ENCODE results near the gene TMIGD2. TPM values are rescaled to one million over a fixed set of nuclear protein-coding genes. Genes with fewer than 3 reads are reported as not detected.

TMIGD2 gene
- total RNA-seq, 1 experiment from 2014 or later, result not detected

DNA sequence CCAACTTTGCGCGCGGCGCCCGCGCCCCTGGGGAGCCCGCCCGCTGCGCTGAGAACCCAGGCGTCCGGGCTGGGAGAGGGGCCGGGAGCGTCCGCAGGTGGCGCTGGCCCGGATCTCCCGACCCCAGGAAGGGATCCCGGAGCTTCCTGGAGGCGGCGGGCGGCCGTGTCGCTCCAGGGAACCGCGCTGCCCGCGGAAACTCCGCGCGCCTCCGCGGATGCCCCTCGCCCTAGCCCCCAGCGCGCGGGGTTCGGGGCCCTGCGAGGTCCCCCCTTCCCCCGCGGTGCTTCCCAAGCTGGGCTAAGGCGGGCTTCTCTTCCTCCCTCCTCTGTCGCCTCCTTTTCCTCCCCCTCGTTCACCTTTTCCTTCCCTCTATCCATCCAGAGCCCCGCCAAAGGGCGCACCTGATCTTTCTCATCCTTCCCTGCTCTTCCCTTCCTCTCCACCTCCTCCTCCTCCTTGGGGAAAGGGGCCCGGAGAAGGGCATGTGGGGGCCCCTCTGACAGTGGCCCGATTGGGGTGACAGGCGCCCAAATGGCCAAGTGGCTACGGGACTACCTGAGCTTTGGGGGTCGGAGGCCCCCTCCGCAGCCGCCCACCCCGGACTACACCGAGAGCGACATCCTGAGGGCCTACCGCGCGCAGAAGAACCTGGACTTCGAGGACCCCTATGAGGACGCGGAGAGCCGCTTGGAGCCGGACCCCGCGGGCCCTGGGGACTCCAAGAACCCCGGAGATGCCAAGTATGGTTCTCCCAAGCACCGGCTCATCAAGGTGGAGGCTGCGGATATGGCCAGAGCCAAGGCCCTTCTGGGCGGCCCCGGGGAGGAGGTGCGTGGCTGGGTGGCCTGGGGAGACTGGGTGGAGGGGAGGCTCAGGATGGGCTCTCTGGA is 22.4 kb downstream of the TMIGD2 start:
- H3K36me3 ChIP-seq (ENCODE audit: low read depth, low read length), result no peaks in the 10 kb centered on the region
- H3K27ac ChIP-seq (ENCODE audit: low read length), result no peak overlapping the region
- no peaks in the 10 kb centered on the region for H3K4me1 ChIP-seq (ENCODE audit: insufficient read depth, low read length)
- H3K9me2 ChIP-seq (replicated peaks; ENCODE audit: low read length), result no peaks in the 10 kb centered on the region
- no peaks in the 10 kb centered on the region for H3F3A ChIP-seq (ENCODE audit: low read length, unreplicated experiment)
- H3K4me3 ChIP-seq (ENCODE audit: low read length), result no peak overlapping the region
- peaks cover 9% of the 10 kb centered on the region for H3K27me3 ChIP-seq (ENCODE audit: low read length)
- H3K9me3 ChIP-seq (ENCODE audit: low read length), result no peaks in the 10 kb centered on the region
- H4K20me1 ChIP-seq (ENCODE audit: low read length), result no peaks in the 10 kb centered on the region
- POLR2A ChIA-PET (ENCODE audit: unreplicated experiment), result no interaction called here
- intact Hi-C loops (cut with micrococcal nuclease), result no loop called here
- H3K9ac ChIP-seq (ENCODE audit: low read length), result no peak overlapping the region
- ATAC-seq (no peak), DNase-seq (no peak)
- no peak overlapping the region for H2AFZ ChIP-seq (ENCODE audit: low read length)
- BruUV-seq (replicated peaks), result no TSS peak
- CTCF ChIA-PET, result no interaction called here
- TF ChIP-seq EZH2phosphoT487 (IDR thresholded peaks at IDR 0.05; ENCODE audit: borderline replicate concordance, low read length) (no peak), EZH2 (IDR thresholded peaks at IDR 0.05; ENCODE audit: low read length, unreplicated experiment) (no peak)
- TF ChIP-seq, protein P1, sequence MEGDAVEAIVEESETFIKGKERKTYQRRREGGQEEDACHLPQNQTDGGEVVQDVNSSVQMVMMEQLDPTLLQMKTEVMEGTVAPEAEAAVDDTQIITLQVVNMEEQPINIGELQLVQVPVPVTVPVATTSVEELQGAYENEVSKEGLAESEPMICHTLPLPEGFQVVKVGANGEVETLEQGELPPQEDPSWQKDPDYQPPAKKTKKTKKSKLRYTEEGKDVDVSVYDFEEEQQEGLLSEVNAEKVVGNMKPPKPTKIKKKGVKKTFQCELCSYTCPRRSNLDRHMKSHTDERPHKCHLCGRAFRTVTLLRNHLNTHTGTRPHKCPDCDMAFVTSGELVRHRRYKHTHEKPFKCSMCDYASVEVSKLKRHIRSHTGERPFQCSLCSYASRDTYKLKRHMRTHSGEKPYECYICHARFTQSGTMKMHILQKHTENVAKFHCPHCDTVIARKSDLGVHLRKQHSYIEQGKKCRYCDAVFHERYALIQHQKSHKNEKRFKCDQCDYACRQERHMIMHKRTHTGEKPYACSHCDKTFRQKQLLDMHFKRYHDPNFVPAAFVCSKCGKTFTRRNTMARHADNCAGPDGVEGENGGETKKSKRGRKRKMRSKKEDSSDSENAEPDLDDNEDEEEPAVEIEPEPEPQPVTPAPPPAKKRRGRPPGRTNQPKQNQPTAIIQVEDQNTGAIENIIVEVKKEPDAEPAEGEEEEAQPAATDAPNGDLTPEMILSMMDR (conservative IDR thresholded peaks at IDR 0.05; ENCODE audit: low read depth, low read length), result no peak
- no peak overlapping the region for H3K4me2 ChIP-seq (ENCODE audit: low read length)
- H3K79me2 ChIP-seq (ENCODE audit: low read length), result no peaks in the 10 kb centered on the region

DNA sequence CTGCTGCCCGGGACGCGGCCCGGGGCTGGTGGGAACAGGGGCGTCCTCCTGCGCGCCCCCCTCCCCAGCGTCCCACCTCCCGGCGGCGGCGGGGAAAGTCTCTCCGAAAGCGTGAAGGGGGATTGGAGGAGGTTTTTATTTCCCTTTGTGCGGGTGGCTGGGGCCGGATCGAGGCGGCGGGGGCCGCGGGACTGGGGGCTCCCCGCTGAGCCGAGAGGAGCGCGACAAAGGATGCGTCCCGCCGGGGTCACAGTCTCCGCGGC is 23.0 kb downstream of the TMIGD2 start:
- Histone ChIP-seq H3K4me1 (ENCODE audit: insufficient read depth, low read length) (no peaks in the 10 kb centered on the region), H3K36me3 (ENCODE audit: low read depth, low read length) (no peaks in the 10 kb centered on the region), H3K27ac (ENCODE audit: low read length) (no peak overlapping the region), H3F3A (ENCODE audit: low read length, unreplicated experiment) (no peaks in the 10 kb centered on the region), H4K20me1 (ENCODE audit: low read length) (no peaks in the 10 kb centered on the region), H3K9me2 (replicated peaks; ENCODE audit: low read length) (no peaks in the 10 kb centered on the region), H3K9ac (ENCODE audit: low read length) (no peak overlapping the region), H3K4me2 (ENCODE audit: low read length) (no peak overlapping the region), H3K27me3 (ENCODE audit: low read length) (peaks cover 9% of the 10 kb centered on the region), H3K9me3 (ENCODE audit: low read length) (no peaks in the 10 kb centered on the region), H3K79me2 (ENCODE audit: low read length) (no peaks in the 10 kb centered on the region), H3K4me3 (ENCODE audit: low read length) (no peak overlapping the region), H2AFZ (ENCODE audit: low read length) (no peak overlapping the region)
- DNase-seq, result no peak
- no peak for TF ChIP-seq EZH2phosphoT487 (IDR thresholded peaks at IDR 0.05; ENCODE audit: borderline replicate concordance, low read length)
- no peak for TF ChIP-seq EZH2 (IDR thresholded peaks at IDR 0.05; ENCODE audit: low read length, unreplicated experiment)
- TF ChIP-seq, protein P1 (conservative IDR thresholded peaks at IDR 0.05; ENCODE audit: low read depth, low read length), result no peak
- BruUV-seq (replicated peaks), result no TSS peak
- ATAC-seq, result no peak
- ChIA-PET CTCF (no interaction called here), POLR2A (ENCODE audit: unreplicated experiment) (no interaction called here)
- intact Hi-C loops (cut with micrococcal nuclease), result no loop called here

DNA sequence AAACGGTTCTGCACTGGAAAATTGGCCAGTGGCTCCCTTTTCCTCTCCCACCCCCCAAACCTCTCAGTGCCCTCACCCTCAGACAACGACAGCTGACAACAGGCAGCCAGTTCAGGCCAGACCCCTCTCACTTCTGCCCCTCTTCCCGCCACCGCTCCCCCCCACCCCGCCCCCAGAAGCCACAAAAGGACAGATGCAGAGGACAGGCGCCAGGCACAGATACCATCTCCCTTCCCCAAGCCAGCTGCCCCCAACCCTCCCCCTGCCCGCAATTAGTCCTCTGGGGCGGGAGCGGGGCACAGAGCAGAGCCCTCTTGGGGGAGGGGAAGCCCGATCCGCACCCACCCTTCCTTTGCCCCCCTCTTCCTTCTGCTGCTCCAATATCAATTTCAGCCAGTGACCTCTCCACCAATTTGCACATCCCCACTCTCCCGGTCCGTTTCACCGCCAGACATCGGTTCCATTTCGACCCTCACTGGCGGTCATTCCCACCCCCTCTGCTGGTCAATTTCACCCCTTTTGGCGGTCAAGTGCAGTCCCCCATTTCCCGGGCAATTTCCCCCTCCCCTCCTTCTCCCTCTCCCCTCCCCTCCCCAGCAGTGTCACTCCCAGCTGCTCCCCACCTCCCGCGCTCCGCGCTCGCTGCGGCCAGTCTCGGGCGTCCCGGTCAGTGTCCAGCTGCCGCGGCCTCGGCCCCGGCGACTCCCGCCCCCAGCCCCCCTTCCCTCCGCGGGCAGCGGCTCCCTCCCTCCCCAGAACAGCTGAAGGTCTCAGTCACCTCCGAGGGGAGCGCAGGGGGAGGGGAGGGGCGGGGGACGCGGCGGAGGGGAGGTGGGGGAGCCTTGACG is 23.5 kb downstream of the TMIGD2 start, which contains the start of gene SHD:
SHD (plus strand) TSS at position 848 of the 848 bp plus-strand sequence. CDS start 798 bp downstream, outside the sequence.
- Histone ChIP-seq H3K9me3 (ENCODE audit: low read length) (no peaks in the 10 kb centered on the region), H3K4me2 (ENCODE audit: low read length) (no peak within 1 kb of the TSS), H3K4me1 (ENCODE audit: insufficient read depth, low read length) (no peaks in the 10 kb centered on the region), H3K79me2 (ENCODE audit: low read length) (no peaks in the 10 kb centered on the region), H3K36me3 (ENCODE audit: low read depth, low read length) (no peaks in the 10 kb centered on the region), H2AFZ (ENCODE audit: low read length) (no peak within 1 kb of the TSS), H3F3A (ENCODE audit: low read length, unreplicated experiment) (no peaks in the 10 kb centered on the region), H4K20me1 (ENCODE audit: low read length) (no peaks in the 10 kb centered on the region), H3K27me3 (ENCODE audit: low read length) (peaks cover 9% of the 10 kb centered on the region), H3K9ac (ENCODE audit: low read length) (no peak within 1 kb of the TSS), H3K4me3 (ENCODE audit: low read length) (no peak within 1 kb of the TSS), H3K27ac (ENCODE audit: low read length) (no peak within 1 kb of the TSS), H3K9me2 (replicated peaks; ENCODE audit: low read length) (no peaks in the 10 kb centered on the region)
- ATAC-seq (no peak), DNase-seq (no peak)
- intact Hi-C loops (cut with micrococcal nuclease), result no loop called here
- no TSS peak for BruUV-seq (replicated peaks)
- ChIA-PET CTCF (no interaction called here), POLR2A (ENCODE audit: unreplicated experiment) (no interaction called here)
- TF ChIP-seq EZH2 (IDR thresholded peaks at IDR 0.05; ENCODE audit: low read length, unreplicated experiment), result no peak
- no peak for TF ChIP-seq EZH2phosphoT487 (IDR thresholded peaks at IDR 0.05; ENCODE audit: borderline replicate concordance, low read length)
- TF ChIP-seq, protein P1 (conservative IDR thresholded peaks at IDR 0.05; ENCODE audit: low read depth, low read length), result no peak
